Neutrophil (primary cell): ENCODE results near the gene UGT2B17.

Experiments
- H3K27ac ChIP-seq: fragments of 200-600 bp; sonication (generic); 2 replicates; pipeline ENCODE4 v1.5.1; 2016; ENCODE audit warnings: mild to moderate bottlenecking, moderate library complexity
- H3K27me3 ChIP-seq: fragments of 200-600 bp; sonication (generic); 2 replicates; pipeline ENCODE4 v1.6.0; 2016; ENCODE audit warnings: mild to moderate bottlenecking
- H3K36me3 ChIP-seq: fragments of 200-600 bp; sonication (generic); 2 replicates; pipeline ENCODE4 v1.5.1; 2017
- H3K4me1 ChIP-seq, 2 experiments: fragments of 200-600 bp in 1 of 2; sonication (generic) in 1 of 2; 1 replicate in 1 of 2; 2 replicates in 1 of 2; pipeline versions ENCODE4 v1.5.1 to v1.6.1; 2013 to 2016; ENCODE audit warnings: low read depth in 1 of 2, low read length in 1 of 2, mild to moderate bottlenecking in 1 of 2, moderate library complexity in 1 of 2; ENCODE audit not compliant: control insufficient read depth in 1 of 2, insufficient read depth in 1 of 2
- H3K4me3 ChIP-seq, 2 experiments: fragments of 200-600 bp in 1 of 2; sonication (generic) in 1 of 2; 1 replicate in 1 of 2; 2 replicates in 1 of 2; pipeline ENCODE4 v1.5.1; 2013 to 2016; ENCODE audit warnings: low read depth in 1 of 2, low read length in 1 of 2, mild to moderate bottlenecking in 1 of 2, moderate library complexity in 1 of 2
- H3K9me3 ChIP-seq: fragments of 200-600 bp; sonication (generic); 2 replicates; pipeline ENCODE4 v1.5.1; 2016
- CTCF ChIP-seq: fragments of 200-600 bp; sonication (generic); IDR thresholded peaks from 2 replicates; pipeline ENCODE4 v1.5.1; 2016; ENCODE audit warnings: antibody characterized with exemption

Gene UGT2B17

GRCh38 chr4:68606240-68606639 lies 30.1 kb upstream of the UGT2B17 start:
- H3K36me3 ChIP-seq, result no peaks in the 10 kb centered on the region
- no peaks in the 10 kb centered on the region for H3K9me3 ChIP-seq
- TF ChIP-seq CTCF, result no peak
- H3K4me3 ChIP-seq, result no peak overlapping the region
- no peaks in the 10 kb centered on the region for H3K27me3 ChIP-seq
- no peak overlapping the region for H3K27ac ChIP-seq
- no peaks in the 10 kb centered on the region for H3K4me1 ChIP-seq

- Histone ChIP-seq H3K9me3 (no peaks in the 10 kb centered on the region), H3K4me3 (no peak overlapping the region), H3K27me3 (no peaks in the 10 kb centered on the region), H3K4me1 (no peaks in the 10 kb centered on the region), H3K27ac (no peak overlapping the region), H3K36me3 (no peaks in the 10 kb centered on the region)
- no peak for TF ChIP-seq CTCF
These were observed 23.0 kb upstream of the UGT2B17 start for GRCh38 chr4:68599150-68599549.

- TF ChIP-seq CTCF, result no peak
- no peak overlapping the region for H3K4me3 ChIP-seq
- no peaks in the 10 kb centered on the region for H3K4me1 ChIP-seq
- no peaks in the 10 kb centered on the region for H3K9me3 ChIP-seq
- H3K27ac ChIP-seq, result no peak overlapping the region
- H3K27me3 ChIP-seq, result no peaks in the 10 kb centered on the region
- no peaks in the 10 kb centered on the region for H3K36me3 ChIP-seq
These were observed 21.4 kb upstream of the UGT2B17 start for GRCh38 chr4:68597482-68597881.

GRCh38 chr4:68594678-68595077 lies 18.6 kb upstream of the UGT2B17 start:
- no peaks in the 10 kb centered on the region for H3K27me3 ChIP-seq
- H3K4me1 ChIP-seq, result no peaks in the 10 kb centered on the region
- no peak for TF ChIP-seq CTCF
- H3K27ac ChIP-seq, result no peak overlapping the region
- no peaks in the 10 kb centered on the region for H3K36me3 ChIP-seq
- H3K4me3 ChIP-seq, result no peak overlapping the region
- H3K9me3 ChIP-seq, result no peaks in the 10 kb centered on the region

GRCh38 chr4:68593112-68593511 lies 17.0 kb upstream of the UGT2B17 start:
- Histone ChIP-seq H3K4me3 (no peak overlapping the region), H3K27ac (no peak overlapping the region), H3K4me1 (no peaks in the 10 kb centered on the region), H3K36me3 (no peaks in the 10 kb centered on the region), H3K9me3 (no peaks in the 10 kb centered on the region), H3K27me3 (no peaks in the 10 kb centered on the region)
- no peak for TF ChIP-seq CTCF

GRCh38 chr4:68592673-68593072 lies 16.6 kb upstream of the UGT2B17 start:
- no peaks in the 10 kb centered on the region for H3K36me3 ChIP-seq
- no peak overlapping the region for H3K27ac ChIP-seq

More at GRCh38 chr4:68592673-68593072, 16.6 kb upstream of the UGT2B17 start:
- no peak for TF ChIP-seq CTCF
- no peaks in the 10 kb centered on the region for H3K4me1 ChIP-seq
- no peaks in the 10 kb centered on the region for H3K27me3 ChIP-seq
- H3K9me3 ChIP-seq, result no peaks in the 10 kb centered on the region
- no peak overlapping the region for H3K4me3 ChIP-seq
